Measurements from ENCODE around the gene VMAC. TPM values are rescaled to one million over a fixed set of nuclear protein-coding genes. Genes with fewer than 3 reads are reported as not detected.

Gene VMAC
- total and polyA plus RNA-seq, 9 of the 15 experiments (the other 6 are each of a cell fraction or from before 2014, with no cell fraction given): 0.03 to 3.4 (median 1.1) TPM

DNA sequence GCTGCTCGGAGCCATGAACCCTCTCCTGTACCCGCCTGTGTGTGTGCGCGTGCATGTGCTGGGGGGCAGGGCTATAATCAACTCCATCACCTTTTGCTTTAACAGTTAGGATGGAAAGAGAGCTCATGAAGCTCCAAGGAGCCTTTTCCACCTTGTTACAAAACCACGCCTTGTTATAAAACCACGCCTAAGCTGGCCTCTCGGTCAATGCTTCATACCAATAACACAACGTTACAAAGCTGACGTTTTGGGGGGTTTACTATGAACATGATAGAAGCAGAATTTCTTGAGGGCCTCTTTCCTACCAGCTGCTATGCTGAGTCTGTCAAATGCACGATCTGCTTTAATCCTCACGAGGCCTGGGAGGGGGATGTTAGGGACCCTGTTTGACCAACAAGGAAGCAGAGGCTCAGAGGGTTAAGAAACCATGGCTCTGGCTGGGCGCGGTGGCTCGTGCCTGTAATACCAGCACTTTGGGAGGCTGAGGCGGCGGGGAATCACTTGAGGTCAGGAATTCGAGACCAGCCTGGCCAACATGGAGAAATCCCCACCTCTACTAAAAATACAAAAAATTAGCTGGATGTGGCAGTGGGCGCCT is 21.3 kb downstream of the VMAC start:
- 93% methylated on average over 18 of the region's 18 CpGs for WGBS (ENCODE audit: insufficient coverage, low coverage, missing lambda C conversion rate)
- Histone ChIP-seq H3K9me1 (ENCODE audit: control insufficient read depth, insufficient read depth, low read length) (no peaks in the 10 kb centered on the region), H4K20me1 (replicated peaks; ENCODE audit: control insufficient read depth, insufficient read depth, low read length) (no peaks in the 10 kb centered on the region), H3K79me2 (ENCODE audit: control insufficient read depth, insufficient read depth, low read length) (no peaks in the 10 kb centered on the region; the same call in 2 of the 3 replicates), H3K4me1 (replicated peaks in 1 of 2; ENCODE audit: control insufficient read depth in 2 of 2, insufficient read depth in 2 of 2, low read length in 2 of 2) (peaks cover 0 to 8% of the 10 kb centered on the region in 2 experiments; a peak in 1 of 5 replicates), H3K27me3 (ENCODE audit: control insufficient read depth in 2 of 2, insufficient read depth in 2 of 2, low read length in 2 of 2) (no peaks in the 10 kb centered on the region), H3K36me3 (ENCODE audit: control insufficient read depth, insufficient read depth, low read length) (peaks cover 97% of the 10 kb centered on the region; the same call in 2 of the 3 replicates), H3K4me3 (no peak overlapping the region), H3K4me2 (ENCODE audit: insufficient read depth, low read length) (no peak overlapping the region), H3K9ac (ENCODE audit: insufficient read depth in 1 of 2, low read depth in 2 of 2, low read length in 2 of 2) (no peak overlapping the region), H3K27ac (ENCODE audit: extremely low read depth, low read depth, low read length) (no peak overlapping the region), H2AFZ (ENCODE audit: low read depth, low read length) (no peak overlapping the region), H3K9me3 (replicated peaks; ENCODE audit: control insufficient read depth, insufficient read depth, low read depth, low read length) (no peaks in the 10 kb centered on the region)
- in situ Hi-C loops (cut with MboI): no loop called here
- ATAC-seq (no peak), DNase-seq (ENCODE audit: extremely low read depth in 1 of 4, low spot score in 3 of 4) (no peak), FAIRE-seq (no peak)
- CTCF ChIA-PET (ENCODE audit: low intra/inter-chr PET ratio): no interaction called here
- POLR2A ChIA-PET: interaction anchor here (0.5 to 1.9 kb wide), 3 partner anchors 12 to 23 kb away, joined by 3 to 5 read pairs (median 3); partner anchors contain the start of gene NDUFA11
- intact Hi-C loops (cut with micrococcal nuclease): no loop called here
- BruUV-seq (replicated peaks): no TSS peak
- TF ChIP-seq, protein P1, sequence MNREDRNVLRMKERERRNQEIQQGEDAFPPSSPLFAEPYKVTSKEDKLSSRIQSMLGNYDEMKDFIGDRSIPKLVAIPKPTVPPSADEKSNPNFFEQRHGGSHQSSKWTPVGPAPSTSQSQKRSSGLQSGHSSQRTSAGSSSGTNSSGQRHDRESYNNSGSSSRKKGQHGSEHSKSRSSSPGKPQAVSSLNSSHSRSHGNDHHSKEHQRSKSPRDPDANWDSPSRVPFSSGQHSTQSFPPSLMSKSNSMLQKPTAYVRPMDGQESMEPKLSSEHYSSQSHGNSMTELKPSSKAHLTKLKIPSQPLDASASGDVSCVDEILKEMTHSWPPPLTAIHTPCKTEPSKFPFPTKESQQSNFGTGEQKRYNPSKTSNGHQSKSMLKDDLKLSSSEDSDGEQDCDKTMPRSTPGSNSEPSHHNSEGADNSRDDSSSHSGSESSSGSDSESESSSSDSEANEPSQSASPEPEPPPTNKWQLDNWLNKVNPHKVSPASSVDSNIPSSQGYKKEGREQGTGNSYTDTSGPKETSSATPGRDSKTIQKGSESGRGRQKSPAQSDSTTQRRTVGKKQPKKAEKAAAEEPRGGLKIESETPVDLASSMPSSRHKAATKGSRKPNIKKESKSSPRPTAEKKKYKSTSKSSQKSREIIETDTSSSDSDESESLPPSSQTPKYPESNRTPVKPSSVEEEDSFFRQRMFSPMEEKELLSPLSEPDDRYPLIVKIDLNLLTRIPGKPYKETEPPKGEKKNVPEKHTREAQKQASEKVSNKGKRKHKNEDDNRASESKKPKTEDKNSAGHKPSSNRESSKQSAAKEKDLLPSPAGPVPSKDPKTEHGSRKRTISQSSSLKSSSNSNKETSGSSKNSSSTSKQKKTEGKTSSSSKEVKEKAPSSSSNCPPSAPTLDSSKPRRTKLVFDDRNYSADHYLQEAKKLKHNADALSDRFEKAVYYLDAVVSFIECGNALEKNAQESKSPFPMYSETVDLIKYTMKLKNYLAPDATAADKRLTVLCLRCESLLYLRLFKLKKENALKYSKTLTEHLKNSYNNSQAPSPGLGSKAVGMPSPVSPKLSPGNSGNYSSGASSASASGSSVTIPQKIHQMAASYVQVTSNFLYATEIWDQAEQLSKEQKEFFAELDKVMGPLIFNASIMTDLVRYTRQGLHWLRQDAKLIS (CRISPR knock-in tag; IDR thresholded peaks at IDR 0.05): no peak
- no peak for TF ChIP-seq ZNF282 (CRISPR knock-in tag; IDR thresholded peaks at IDR 0.05)
- TF ChIP-seq ZNF175 (CRISPR knock-in tag; IDR thresholded peaks at IDR 0.05; ENCODE audit: low read depth): no peak
- no peak for TF ChIP-seq HDAC2 (IDR thresholded peaks at IDR 0.05)
- no peak for TF ChIP-seq ZBTB7A (IDR thresholded peaks at IDR 0.05; ENCODE audit: borderline replicate concordance, control insufficient read depth, low read depth, low read length)
- TF ChIP-seq, protein P2, sequence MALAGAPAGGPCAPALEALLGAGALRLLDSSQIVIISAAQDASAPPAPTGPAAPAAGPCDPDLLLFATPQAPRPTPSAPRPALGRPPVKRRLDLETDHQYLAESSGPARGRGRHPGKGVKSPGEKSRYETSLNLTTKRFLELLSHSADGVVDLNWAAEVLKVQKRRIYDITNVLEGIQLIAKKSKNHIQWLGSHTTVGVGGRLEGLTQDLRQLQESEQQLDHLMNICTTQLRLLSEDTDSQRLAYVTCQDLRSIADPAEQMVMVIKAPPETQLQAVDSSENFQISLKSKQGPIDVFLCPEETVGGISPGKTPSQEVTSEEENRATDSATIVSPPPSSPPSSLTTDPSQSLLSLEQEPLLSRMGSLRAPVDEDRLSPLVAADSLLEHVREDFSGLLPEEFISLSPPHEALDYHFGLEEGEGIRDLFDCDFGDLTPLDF (CRISPR knock-in tag; IDR thresholded peaks at IDR 0.05): no peak
- TF ChIP-seq, protein P3, sequence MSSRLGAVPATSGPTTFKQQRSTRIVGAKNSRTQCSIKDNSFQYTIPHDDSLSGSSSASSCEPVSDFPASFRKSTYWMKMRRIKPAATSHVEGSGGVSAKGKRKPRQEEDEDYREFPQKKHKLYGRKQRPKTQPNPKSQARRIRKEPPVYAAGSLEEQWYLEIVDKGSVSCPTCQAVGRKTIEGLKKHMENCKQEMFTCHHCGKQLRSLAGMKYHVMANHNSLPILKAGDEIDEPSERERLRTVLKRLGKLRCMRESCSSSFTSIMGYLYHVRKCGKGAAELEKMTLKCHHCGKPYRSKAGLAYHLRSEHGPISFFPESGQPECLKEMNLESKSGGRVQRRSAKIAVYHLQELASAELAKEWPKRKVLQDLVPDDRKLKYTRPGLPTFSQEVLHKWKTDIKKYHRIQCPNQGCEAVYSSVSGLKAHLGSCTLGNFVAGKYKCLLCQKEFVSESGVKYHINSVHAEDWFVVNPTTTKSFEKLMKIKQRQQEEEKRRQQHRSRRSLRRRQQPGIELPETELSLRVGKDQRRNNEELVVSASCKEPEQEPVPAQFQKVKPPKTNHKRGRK (tag; IDR thresholded peaks at IDR 0.05): no peak
- no peak for TF ChIP-seq POLR2AphosphoS5 (IDR thresholded peaks at IDR 0.05; ENCODE audit: control insufficient read depth, insufficient read depth, low read depth, low read length)
- TF ChIP-seq SMC3 (conservative IDR thresholded peaks at IDR 0.05; ENCODE audit: insufficient read depth, low read depth, low read length): no peak
- TF ChIP-seq TAL1 (IDR thresholded peaks at IDR 0.05): no peak
- TF ChIP-seq U2AF1 (optimal IDR thresholded peaks at IDR 0.05; ENCODE audit: low read depth, low read length): no peak
- TF ChIP-seq FOXJ3 (CRISPR knock-in tag; IDR thresholded peaks at IDR 0.05): no peak
- TF ChIP-seq RNF2 (IDR thresholded peaks at IDR 0.05): no peak
- TF ChIP-seq OTX1 (CRISPR knock-in tag; IDR thresholded peaks at IDR 0.05): no peak
- no peak for TF ChIP-seq ZNF75A (CRISPR knock-in tag; IDR thresholded peaks at IDR 0.05)
